IMR-90 (cell line): ENCODE data around the gene BCAS4.

Source experiments
- BHLHE40 ChIP-seq: fragments of 150-350 bp; IDR thresholded peaks from 2 replicates; pipeline ENCODE4 v1.6.1; 2016; ENCODE audit warnings: mild to moderate bottlenecking, low read depth, low read length
- CEBPB ChIP-seq: IDR thresholded peaks from 2 replicates; pipeline ENCODE4 v1.6.1; 2012; ENCODE audit warnings: low read depth, low read length, improper control_type of control experiment
- CHD1 ChIP-seq: IDR thresholded peaks from 2 replicates; pipeline ENCODE4 v1.6.1; 2012; ENCODE audit warnings: low read depth, low read length, improper control_type of control experiment
- CTCF ChIP-seq: conservative IDR thresholded peaks from 2 replicates; pipeline ENCODE4 v1.5.1; 2012; ENCODE audit warnings: mild to moderate bottlenecking, low read depth, low read length, improper control_type of control experiment
- FOS ChIP-seq: fragments of 150-350 bp; IDR thresholded peaks from 2 replicates; pipeline ENCODE4 v1.6.1; 2016; ENCODE audit warnings: low read depth, low read length
- MAFK ChIP-seq: IDR thresholded peaks from 2 replicates; pipeline ENCODE4 v1.6.1; 2012; ENCODE audit warnings: low read depth, low read length, improper control_type of control experiment
- MXI1 ChIP-seq: IDR thresholded peaks from 2 replicates; pipeline ENCODE4 v1.6.1; 2012; ENCODE audit warnings: low read depth, mild to moderate bottlenecking, low read length, moderate library complexity, borderline replicate concordance
- POLR2A ChIP-seq: IDR thresholded peaks from 2 replicates; pipeline ENCODE4 v1.6.1; 2012; ENCODE audit warnings: mild to moderate bottlenecking, low read depth, low read length
- RAD21 ChIP-seq: IDR thresholded peaks from 2 replicates; pipeline ENCODE4 v1.6.1; 2012; ENCODE audit warnings: low read length, improper control_type of control experiment
- RCOR1 ChIP-seq: IDR thresholded peaks from 2 replicates; pipeline ENCODE4 v1.6.1; 2012; ENCODE audit warnings: mild to moderate bottlenecking, low read length, improper control_type of control experiment; ENCODE audit not compliant: insufficient replicate concordance
- RFX5 ChIP-seq: IDR thresholded peaks from 2 replicates; pipeline ENCODE4 v1.8.0; 2012; ENCODE audit warnings: low read depth, mild to moderate bottlenecking, low read length, moderate library complexity
- TF ChIP-seq, protein P1 (sequence below): fragments of 150-350 bp; IDR thresholded peaks from 2 replicates; pipeline ENCODE4 v1.6.1; 2017; ENCODE audit warnings: mild to moderate bottlenecking, antibody characterized with exemption, low read length, low read depth
- TF ChIP-seq, protein P2 (sequence below): fragments of 150-350 bp; IDR thresholded peaks from 2 replicates; pipeline ENCODE4 v1.6.1; 2016; ENCODE audit warnings: low read depth, mild to moderate bottlenecking, low read length, moderate library complexity, borderline replicate concordance

DNA sequence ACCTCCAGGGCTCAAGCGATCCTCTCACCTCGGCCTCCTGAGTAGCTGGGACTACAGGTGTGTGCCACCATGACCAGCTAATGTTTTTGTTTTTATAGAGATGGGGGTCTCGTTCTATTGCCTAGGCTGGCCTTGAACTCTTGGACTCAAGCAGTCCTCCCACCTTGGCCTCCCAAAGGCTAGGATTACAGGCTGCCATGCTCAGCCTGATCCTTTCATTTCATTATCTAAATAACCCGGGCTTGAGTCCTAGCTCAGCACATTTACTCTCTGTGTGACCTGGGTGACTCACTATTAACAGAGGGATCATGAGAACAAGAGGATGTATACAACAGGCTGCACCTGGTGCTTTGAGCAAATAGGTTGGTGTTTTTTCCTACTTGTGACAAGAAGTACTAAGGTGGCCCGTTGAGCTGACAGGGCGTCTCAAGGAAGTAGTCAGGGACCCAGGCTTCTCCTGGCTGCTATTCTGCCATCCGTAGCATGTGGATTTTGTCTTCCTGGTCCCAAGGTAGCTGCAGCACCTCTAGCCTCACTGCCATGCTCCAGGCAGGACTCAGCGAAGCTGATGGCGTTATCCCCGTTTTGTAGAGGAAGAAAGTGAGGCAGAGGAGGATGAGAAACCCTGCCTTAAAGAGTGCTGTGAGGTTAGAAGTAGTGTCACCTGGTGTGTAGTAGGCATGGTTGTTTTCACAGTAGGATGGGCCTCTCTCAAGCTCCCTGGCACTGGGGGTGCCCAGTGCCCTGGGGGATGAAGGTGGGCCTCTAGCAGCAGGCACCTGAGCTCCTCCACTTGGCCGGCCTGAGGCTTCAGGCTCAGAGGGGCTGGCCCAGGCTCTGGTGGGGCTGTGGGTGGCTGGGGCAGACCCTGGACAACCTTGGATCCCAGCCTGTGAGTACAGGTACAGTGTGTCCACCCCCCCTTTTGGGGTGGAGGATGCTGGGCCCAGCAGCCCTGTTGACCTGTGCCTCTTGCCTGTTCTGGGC is 73.9 kb downstream of the BCAS4 start:
- TF ChIP-seq CTCF: no peak
- no peak for TF ChIP-seq POLR2A
- TF ChIP-seq FOS: no peak
- TF ChIP-seq, protein P1, sequence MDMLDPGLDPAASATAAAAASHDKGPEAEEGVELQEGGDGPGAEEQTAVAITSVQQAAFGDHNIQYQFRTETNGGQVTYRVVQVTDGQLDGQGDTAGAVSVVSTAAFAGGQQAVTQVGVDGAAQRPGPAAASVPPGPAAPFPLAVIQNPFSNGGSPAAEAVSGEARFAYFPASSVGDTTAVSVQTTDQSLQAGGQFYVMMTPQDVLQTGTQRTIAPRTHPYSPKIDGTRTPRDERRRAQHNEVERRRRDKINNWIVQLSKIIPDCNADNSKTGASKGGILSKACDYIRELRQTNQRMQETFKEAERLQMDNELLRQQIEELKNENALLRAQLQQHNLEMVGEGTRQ: no peak
- TF ChIP-seq MXI1: no peak
- TF ChIP-seq RCOR1: no peak
- TF ChIP-seq BHLHE40: no peak
- TF ChIP-seq, protein P2, sequence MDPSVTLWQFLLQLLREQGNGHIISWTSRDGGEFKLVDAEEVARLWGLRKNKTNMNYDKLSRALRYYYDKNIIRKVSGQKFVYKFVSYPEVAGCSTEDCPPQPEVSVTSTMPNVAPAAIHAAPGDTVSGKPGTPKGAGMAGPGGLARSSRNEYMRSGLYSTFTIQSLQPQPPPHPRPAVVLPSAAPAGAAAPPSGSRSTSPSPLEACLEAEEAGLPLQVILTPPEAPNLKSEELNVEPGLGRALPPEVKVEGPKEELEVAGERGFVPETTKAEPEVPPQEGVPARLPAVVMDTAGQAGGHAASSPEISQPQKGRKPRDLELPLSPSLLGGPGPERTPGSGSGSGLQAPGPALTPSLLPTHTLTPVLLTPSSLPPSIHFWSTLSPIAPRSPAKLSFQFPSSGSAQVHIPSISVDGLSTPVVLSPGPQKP: no peak
- TF ChIP-seq RAD21: no peak
- no peak for TF ChIP-seq CHD1
- TF ChIP-seq MAFK: peak; percentile 33; the same call in 1 of the 2 replicates
- no peak for TF ChIP-seq CEBPB
- no peak for TF ChIP-seq RFX5
